Dendritic cell treated with granulocyte-macrophage colony-stimulating factor and Interleukin-4, amounts not matched to agents 40 ng/mL and 50 ng/mL, for 4 days (primary cell): ENCODE data around the gene STIMATE.

Source experiments
- H3K27ac Mint-ChIP-seq: one replicate; pipeline ENCODE4 v1.8.0; 2022; ENCODE audit warnings: mild to moderate bottlenecking, mixed read lengths
- H3K27me3 Mint-ChIP-seq: one replicate; pipeline ENCODE4 v1.8.0; 2022; ENCODE audit warnings: mild to moderate bottlenecking, mixed read lengths
- H3K36me3 Mint-ChIP-seq: one replicate; pipeline ENCODE4 v1.8.0; 2022; ENCODE audit warnings: low read depth, mixed read lengths
- H3K4me1 Mint-ChIP-seq: one replicate; pipeline ENCODE4 v1.8.0; 2022; ENCODE audit warnings: low read depth, mixed read lengths
- H3K4me3 Mint-ChIP-seq: one replicate; pipeline ENCODE4 v1.8.0; 2022; ENCODE audit warnings: mild to moderate bottlenecking, moderate library complexity, mixed read lengths
- H3K9me3 Mint-ChIP-seq: one replicate; pipeline ENCODE4 v1.8.0; 2022; ENCODE audit warnings: mixed read lengths
- intact Hi-C: fragments of 100-400 bp; cut with micrococcal nuclease; formaldehyde crosslinking; loops from one replicate; pipeline ENCODE4 v1.15.0; 2022

Gene STIMATE

DNA sequence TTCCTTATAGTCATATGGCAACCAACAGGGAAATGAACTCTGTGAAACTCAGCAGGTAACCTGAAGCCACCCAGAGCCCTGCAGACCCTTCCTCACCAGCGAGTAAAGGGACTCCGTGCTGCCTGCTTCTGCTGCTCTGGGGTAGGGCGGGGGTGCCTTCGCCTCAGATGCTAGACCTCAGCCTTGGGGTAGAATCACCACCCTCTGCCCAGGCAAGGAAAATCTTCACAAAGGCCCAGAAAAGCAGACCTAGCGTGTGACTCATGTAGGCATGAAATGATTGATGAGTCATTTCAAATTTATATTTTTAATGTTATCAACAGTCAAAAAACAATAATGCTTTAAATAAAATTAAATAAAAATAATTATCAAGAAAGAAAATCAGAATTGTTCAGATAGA is 6.6 kb downstream of the STIMATE start:
- Mint-ChIP-seq H3K4me3 (no peak overlapping the region), H3K9me3 (no peaks in the 10 kb centered on the region), H3K27ac (peak overlapping the region; percentile 85), H3K4me1 (peaks cover 57% of the 10 kb centered on the region), H3K36me3 (peaks cover 34% of the 10 kb centered on the region), H3K27me3 (no peaks in the 10 kb centered on the region)
- intact Hi-C loops: no loop called here

DNA sequence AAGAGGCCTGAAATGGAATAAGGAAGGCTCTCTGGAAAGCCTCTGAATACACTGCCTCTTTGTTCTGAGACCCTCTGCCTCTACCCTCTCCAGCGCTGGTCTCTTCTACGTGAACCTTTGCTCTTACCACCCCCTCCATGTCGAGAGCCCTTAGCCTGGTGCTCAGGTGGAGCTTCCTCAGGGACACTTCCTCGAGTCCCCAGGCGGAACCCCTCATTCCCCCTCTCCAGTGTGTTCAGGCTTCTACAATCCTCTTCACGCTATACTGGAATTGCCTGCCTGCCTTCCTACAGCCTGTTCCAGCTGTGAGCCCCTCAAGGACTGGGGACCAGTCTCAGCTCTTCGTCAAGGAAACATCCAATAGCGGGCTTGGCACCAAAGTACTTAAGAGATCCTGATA is 7.4 kb downstream of the STIMATE start:
- Mint-ChIP-seq H3K9me3 (peaks cover 5% of the 10 kb centered on the region), H3K27ac (peak overlapping the region; percentile 3), H3K4me1 (peaks cover 49% of the 10 kb centered on the region), H3K36me3 (peaks cover 36% of the 10 kb centered on the region), H3K27me3 (no peaks in the 10 kb centered on the region), H3K4me3 (no peak overlapping the region)
- intact Hi-C loops: no loop called here

DNA sequence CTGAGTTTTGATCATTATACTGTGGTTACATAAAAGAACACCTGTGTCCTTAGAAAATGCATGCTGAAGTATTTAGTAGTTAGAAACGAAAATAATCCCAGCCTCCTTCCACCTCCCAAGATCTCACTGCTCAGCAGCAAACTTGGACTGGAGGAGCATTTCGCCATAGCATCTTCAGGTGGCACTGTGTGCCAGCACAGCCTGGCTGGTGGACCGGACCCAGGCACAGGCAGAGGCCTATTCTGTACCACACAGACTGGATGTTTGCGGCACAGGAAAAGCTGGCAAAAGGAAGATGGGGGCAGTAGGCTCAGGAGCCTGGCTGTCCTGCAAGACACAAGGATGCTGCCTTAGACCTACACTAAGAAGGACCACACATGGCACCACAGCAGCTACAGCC is 10.2 kb downstream of the STIMATE start:
- Mint-ChIP-seq H3K27me3 (no peaks in the 10 kb centered on the region), H3K9me3 (peaks cover 5% of the 10 kb centered on the region), H3K36me3 (peaks cover 31% of the 10 kb centered on the region), H3K27ac (no peak overlapping the region), H3K4me1 (peaks cover 22% of the 10 kb centered on the region), H3K4me3 (no peak overlapping the region)
- intact Hi-C loops: no loop called here

DNA sequence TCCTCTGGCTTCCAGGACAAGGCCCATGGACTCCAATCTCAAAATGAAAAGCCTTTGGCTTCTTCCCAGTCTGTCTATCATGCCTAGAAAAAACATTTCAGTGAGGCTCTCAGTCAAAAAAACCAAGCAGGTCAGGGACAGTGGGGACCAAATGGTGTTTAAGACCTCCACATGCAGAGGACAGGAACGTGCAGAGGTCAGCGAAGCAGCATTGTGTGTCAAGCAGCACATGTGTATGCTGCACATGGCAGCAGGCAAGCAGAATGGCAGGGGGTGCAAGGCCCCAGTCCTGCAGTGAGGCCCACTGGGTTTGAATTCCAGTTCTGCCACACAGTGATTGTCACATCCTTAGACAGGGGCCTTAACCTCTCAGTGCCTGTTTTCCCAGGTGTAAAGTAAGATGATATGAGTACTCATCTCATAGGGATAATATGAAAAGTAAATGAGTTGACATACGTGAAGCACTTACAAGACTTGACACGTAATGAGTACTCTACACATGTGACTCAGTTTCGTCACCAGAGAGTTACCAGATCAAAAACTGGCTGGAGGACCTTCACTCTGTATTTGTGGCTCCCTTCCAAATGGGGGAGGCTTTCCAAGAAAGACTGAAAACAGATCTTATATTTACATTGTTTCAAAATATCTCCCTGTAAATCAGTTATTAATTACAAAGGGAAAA is 11.2 kb downstream of the STIMATE start:
- intact Hi-C loops: no loop called here
- Mint-ChIP-seq H3K9me3 (peaks cover 5% of the 10 kb centered on the region), H3K4me3 (no peak overlapping the region), H3K27ac (no peak overlapping the region), H3K4me1 (peaks cover 16% of the 10 kb centered on the region), H3K27me3 (no peaks in the 10 kb centered on the region), H3K36me3 (peaks cover 37% of the 10 kb centered on the region)

DNA sequence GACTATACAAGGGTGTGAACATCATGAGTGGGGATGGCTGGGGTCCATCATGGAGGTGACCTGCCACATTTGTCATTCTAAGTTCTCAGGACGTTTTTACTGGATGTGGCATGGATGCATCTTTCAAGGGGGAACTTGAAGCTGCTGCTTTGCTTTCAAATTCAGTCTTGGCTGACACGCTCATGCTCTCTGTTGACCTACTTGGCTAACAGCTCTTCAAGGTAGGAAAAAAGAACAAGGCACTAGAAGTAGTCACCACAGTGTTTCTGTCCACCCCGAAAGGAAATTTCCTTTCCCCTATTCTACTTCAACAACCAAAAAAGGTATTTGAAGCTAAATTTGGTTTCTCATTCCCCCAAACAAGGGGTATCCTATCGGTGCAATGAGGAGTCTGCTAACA is 15.0 kb downstream of the STIMATE start:
- peaks cover 43% of the 10 kb centered on the region for H3K36me3 Mint-ChIP-seq
- H3K9me3 Mint-ChIP-seq: peaks cover 5% of the 10 kb centered on the region
- intact Hi-C loops: no loop called here
- H3K4me3 Mint-ChIP-seq: no peak overlapping the region
- no peaks in the 10 kb centered on the region for H3K27me3 Mint-ChIP-seq
- no peak overlapping the region for H3K27ac Mint-ChIP-seq
- H3K4me1 Mint-ChIP-seq: peaks cover 21% of the 10 kb centered on the region

DNA sequence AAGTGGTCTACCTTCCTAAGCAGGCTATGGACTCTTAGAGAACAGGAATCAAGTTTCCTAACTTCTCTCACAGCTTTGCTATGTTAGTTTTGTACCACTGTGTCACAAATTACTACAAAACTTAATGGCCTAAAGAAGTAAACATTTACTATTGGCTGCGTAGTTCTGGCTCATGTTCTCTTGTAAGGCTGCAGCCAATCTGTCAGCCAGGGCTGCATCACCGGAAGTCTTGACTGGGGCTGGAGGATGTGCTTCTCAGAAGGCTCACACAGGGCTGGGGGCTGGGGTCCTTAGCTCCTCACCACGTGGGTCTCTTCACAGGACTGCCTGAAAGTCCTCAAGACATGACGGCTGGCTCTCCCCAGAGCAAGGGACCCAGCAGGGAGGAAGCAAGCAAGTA is 15.5 kb downstream of the STIMATE start:
- Mint-ChIP-seq H3K9me3 (peaks cover 5% of the 10 kb centered on the region), H3K27ac (no peak overlapping the region), H3K27me3 (no peaks in the 10 kb centered on the region), H3K4me3 (no peak overlapping the region), H3K36me3 (peaks cover 43% of the 10 kb centered on the region), H3K4me1 (peaks cover 21% of the 10 kb centered on the region)
- intact Hi-C loops: no loop called here

DNA sequence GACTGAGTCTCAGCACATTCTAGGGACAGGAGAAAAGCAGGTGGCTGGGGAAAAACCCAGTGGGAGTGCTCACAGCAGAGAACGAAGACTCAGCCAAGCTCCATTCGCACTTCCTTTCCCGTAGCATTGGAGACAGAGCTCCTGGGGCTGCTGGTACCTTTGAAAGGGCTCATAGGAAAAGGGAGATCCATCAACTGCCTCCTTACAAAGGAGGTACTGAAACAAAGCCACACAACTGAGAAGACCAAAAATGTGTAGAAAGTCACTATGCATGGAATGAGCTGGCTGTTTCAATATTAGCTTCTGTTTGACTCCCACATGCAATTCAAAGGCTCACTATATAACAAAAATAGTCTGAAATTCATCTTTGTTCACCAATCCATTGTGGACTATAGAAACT is 16.9 kb downstream of the STIMATE start:
- Mint-ChIP-seq H3K27me3 (no peaks in the 10 kb centered on the region), H3K27ac (peak overlapping the region; percentile 12), H3K9me3 (peaks cover 3% of the 10 kb centered on the region), H3K36me3 (peaks cover 36% of the 10 kb centered on the region), H3K4me1 (peaks cover 33% of the 10 kb centered on the region), H3K4me3 (no peak overlapping the region)
- intact Hi-C loops: no loop called here

DNA sequence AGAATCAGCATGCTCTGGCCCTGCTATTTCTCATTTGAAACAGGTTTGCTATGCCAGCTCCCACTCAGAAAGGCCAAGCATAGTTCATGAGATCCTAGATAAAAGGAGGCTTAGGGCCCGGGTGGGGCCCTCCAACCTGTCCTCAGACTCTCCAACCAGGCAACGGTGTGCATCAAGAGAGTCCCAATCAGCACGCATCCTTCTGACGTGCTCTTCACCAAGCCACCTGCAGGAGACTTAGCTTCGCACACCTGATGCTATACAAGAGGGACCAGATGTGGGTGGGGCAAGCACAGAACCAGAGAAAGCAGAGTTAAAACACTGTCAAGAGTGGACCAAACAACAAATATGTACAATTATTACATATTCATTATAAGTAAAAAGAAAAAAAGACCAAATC is 17.3 kb downstream of the STIMATE start:
- Mint-ChIP-seq H3K9me3 (no peaks in the 10 kb centered on the region), H3K4me3 (no peak overlapping the region), H3K36me3 (peaks cover 32% of the 10 kb centered on the region), H3K27ac (peak overlapping the region; percentile 12), H3K4me1 (peaks cover 37% of the 10 kb centered on the region), H3K27me3 (no peaks in the 10 kb centered on the region)
- intact Hi-C loops: no loop called here

DNA sequence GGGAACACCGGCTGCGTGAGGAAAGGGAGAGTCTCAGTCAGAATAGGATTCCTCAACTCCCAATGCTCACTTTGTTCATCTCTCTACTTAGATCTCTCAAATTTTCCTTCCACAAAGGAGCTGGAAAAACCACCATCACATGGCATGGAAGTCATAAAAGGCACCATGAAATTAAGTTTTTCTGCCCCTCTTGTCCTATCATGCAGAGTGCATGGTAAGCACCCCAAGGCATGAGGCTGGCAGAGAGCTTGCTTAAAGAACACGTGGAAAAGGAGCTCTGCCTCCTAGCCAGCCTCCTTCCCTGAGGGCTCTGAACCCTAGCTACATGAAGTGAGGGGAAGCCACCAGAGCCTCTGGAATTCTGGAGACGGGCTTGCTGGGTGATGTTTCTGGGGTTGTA is 17.8 kb downstream of the STIMATE start:
- Mint-ChIP-seq H3K9me3 (no peaks in the 10 kb centered on the region), H3K4me1 (peaks cover 40% of the 10 kb centered on the region), H3K4me3 (no peak overlapping the region), H3K27ac (no peak overlapping the region), H3K27me3 (no peaks in the 10 kb centered on the region), H3K36me3 (peaks cover 27% of the 10 kb centered on the region)
- intact Hi-C loops: no loop called here

DNA sequence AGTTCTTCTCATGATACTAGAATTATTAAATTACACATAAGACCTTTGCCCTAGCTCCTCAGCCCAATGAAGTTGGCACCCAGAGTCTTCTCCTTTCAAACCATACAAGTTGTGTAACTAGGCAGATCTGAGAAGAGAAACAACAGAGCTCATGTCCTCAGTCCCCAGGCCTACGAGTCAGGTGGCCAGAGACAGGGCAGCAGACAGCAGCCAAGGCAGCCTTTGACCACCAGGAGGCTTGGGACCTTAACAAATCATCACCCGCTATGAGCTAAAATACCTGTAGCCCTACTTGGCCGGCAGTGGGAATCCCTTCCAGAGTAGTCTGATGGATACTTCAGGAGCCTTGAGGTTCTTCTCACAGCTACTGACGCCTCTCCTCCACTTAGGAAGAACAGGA is 18.3 kb downstream of the STIMATE start:
- no peak overlapping the region for H3K4me3 Mint-ChIP-seq
- no peaks in the 10 kb centered on the region for H3K9me3 Mint-ChIP-seq
- H3K36me3 Mint-ChIP-seq: peaks cover 27% of the 10 kb centered on the region
- intact Hi-C loops: no loop called here
- H3K4me1 Mint-ChIP-seq: peaks cover 40% of the 10 kb centered on the region
- no peak overlapping the region for H3K27ac Mint-ChIP-seq
- H3K27me3 Mint-ChIP-seq: no peaks in the 10 kb centered on the region

DNA sequence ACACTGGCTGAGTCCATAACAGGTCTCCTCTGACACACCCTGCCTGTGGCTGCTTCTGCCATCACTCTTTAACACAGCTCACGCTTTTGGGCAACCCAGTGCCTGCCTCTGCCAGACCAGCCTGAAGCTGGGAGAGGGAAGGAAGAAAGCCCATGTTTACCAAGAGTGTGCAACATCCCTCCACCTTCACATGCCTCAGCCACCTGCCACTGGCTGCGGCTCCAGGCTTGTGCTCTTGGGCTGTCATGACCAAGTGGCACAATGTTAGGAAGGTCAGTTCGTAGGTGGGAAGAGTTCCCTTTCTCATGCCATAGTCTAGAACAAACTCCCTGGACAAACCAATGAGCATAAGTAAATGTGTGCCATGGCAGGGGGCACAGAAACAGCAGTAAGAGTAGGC is 20.3 kb downstream of the STIMATE start:
- H3K4me1 Mint-ChIP-seq: peaks cover 48% of the 10 kb centered on the region
- H3K27ac Mint-ChIP-seq: no peak overlapping the region
- intact Hi-C loops: no loop called here

DNA sequence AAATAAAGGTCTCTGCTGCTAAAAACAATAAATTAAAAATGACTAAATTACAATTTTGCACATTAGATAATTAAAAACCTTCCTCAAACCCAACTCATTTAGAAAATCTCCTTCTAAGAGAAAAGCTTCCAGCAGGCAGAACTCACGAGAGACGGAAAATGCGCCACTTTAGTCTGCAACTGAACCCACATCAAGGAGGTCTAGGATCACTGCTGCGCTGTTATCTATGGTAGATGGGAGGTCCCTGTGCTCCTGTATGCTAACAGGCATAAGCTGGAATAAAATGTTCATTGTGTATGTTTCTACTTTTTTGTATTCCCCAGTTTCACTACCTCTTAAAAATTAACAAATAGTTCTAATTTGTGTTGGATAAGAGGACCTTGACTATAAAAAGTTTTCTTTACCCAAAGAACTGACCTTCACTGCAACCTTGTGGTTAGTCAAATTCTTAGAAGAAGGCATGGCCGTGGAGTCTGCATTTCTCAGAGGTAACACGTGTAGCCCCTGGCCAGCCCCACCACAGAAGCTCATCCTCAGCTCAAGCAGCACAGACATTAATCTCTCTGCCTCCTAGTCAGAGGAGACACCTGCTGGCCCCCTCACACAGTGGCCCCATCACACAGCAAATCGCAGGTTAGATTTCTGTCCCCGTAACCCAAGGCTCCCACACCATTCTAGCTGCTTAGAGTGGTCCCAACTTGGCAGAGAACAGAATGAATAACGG is 22.3 kb downstream of the STIMATE start:
- intact Hi-C loops: no loop called here
- no peak overlapping the region for H3K27ac Mint-ChIP-seq

More for the DNA sequence above, 20.3 kb downstream of the STIMATE start:
- H3K27me3 Mint-ChIP-seq: no peaks in the 10 kb centered on the region
- peaks cover 26% of the 10 kb centered on the region for H3K36me3 Mint-ChIP-seq
- H3K9me3 Mint-ChIP-seq: no peaks in the 10 kb centered on the region
- no peak overlapping the region for H3K4me3 Mint-ChIP-seq

DNA sequence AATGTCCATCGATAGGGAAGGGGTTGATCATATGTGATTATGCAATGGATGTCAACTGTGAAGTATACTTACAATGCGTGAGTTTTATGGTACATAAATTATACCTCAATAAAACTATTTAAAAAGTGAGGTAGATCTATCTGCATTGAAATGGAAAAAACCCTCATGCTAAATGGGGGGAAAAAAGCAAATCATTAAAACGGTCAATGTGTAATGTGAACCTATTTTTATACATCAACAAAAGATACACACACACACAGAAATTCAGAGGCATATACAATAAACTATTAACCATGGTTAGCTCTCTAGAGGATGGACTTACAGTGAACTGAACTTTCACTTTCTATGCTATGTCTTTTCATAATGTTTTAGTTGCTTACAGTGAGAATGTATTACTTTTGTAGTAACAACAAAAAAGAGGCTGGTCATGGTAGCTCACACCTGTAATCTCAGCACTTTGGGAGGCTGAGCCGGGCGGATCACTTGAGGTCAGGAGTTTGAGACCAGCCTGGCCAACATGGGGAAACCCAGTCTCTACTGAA is 23.1 kb downstream of the STIMATE start:
- intact Hi-C loops: no loop called here
- Mint-ChIP-seq H3K36me3 (peaks cover 9% of the 10 kb centered on the region), H3K4me3 (no peak overlapping the region), H3K27ac (no peak overlapping the region), H3K9me3 (no peaks in the 10 kb centered on the region), H3K27me3 (no peaks in the 10 kb centered on the region), H3K4me1 (peaks cover 35% of the 10 kb centered on the region)

More for the DNA sequence above, 22.3 kb downstream of the STIMATE start:
- H3K36me3 Mint-ChIP-seq: peaks cover 16% of the 10 kb centered on the region
- no peaks in the 10 kb centered on the region for H3K27me3 Mint-ChIP-seq
- no peaks in the 10 kb centered on the region for H3K9me3 Mint-ChIP-seq
- H3K4me1 Mint-ChIP-seq: peaks cover 42% of the 10 kb centered on the region
- no peak overlapping the region for H3K4me3 Mint-ChIP-seq

DNA sequence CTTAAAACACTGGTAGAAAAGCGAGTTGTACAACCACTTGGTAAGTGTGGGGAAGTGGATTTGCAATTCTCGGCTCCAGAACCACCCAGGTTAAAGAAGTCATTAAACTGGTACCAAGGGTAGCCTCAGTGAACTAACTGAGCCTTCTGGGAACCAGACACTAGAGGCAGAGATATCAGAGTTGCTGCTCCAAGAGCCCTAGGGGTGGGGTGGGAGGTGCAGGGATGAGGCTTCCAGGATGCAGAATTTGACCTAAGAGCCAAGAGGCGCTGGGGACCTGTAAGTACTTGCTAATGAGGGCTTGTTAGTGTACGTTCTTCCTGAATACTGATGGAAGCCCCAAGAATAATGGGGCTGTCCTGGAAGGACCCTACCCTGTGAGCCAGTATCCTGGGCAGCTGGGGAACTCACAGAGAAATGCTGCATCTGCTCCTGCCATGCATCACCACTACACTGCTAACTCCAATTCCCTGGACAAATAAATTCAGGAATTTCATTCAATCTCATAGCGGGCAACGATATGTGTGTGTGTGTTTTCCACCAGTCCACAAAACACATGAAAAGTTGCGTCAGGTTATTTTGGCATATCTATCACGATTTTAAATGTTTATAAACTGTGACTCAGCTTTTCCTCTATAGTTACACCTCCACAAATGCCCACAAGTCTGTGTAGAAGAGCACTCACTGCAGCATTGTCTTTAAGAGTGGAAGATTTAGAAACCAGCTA is 23.8 kb downstream of the STIMATE start:
- H3K4me1 Mint-ChIP-seq: peaks cover 32% of the 10 kb centered on the region
- H3K36me3 Mint-ChIP-seq: peaks cover 3% of the 10 kb centered on the region
- H3K4me3 Mint-ChIP-seq: no peak overlapping the region
- no peak overlapping the region for H3K27ac Mint-ChIP-seq
- H3K27me3 Mint-ChIP-seq: no peaks in the 10 kb centered on the region
- intact Hi-C loops: no loop called here
- no peaks in the 10 kb centered on the region for H3K9me3 Mint-ChIP-seq
